HG03439 (cell line): Measurements from ENCODE around the gene GRPR.
"Not testable (repeated sequence)": the region's sequence is repeated elsewhere in the genome, so short reads cannot be mapped to it uniquely, and the experiment has no call there.

Source experiments
- ATAC-seq: cut with Tn5 transposase; IDR thresholded peaks from one replicate; pipeline ENCODE4 v1.9.1; 2021; ENCODE audit warnings: mild to moderate bottlenecking, moderate library complexity; ENCODE audit not compliant: unreplicated experiment

GRPR gene

GRCh38 chrX:16136080-16136479, 12.7 kb downstream of the GRPR start:
- no peak for ATAC-seq

GRCh38 chrX:16137416-16138107, 14.2 kb downstream of the GRPR start:
- no peak for ATAC-seq

GRCh38 chrX:16138108-16138427, 14.7 kb downstream of the GRPR start:
- ATAC-seq, result no peak

GRCh38 chrX:16140448-16140847, 17.1 kb downstream of the GRPR start:
- ATAC-seq, result no peak

GRCh38 chrX:16140983-16141382, 17.6 kb downstream of the GRPR start:
- no peak for ATAC-seq

- ATAC-seq, result no peak
These were observed 18.3 kb downstream of the GRPR start for GRCh38 chrX:16141422-16142245.

- no peak for ATAC-seq
These were observed 18.8 kb downstream of the GRPR start for GRCh38 chrX:16142246-16142558.

GRCh38 chrX:16143968-16144367, 20.6 kb downstream of the GRPR start:
- no peak for ATAC-seq

- ATAC-seq, result no peak
These were observed 21.1 kb downstream of the GRPR start for GRCh38 chrX:16144420-16144819.

GRCh38 chrX:16145093-16145492, 21.7 kb downstream of the GRPR start:
- not testable (repeated sequence) for ATAC-seq

- ATAC-seq, result no peak
These were observed 22.3 kb downstream of the GRPR start for GRCh38 chrX:16145656-16146055.

GRCh38 chrX:16148896-16149295, 25.5 kb downstream of the GRPR start:
- no peak for ATAC-seq

- no peak for ATAC-seq
These were observed 32.3 kb downstream of the GRPR start for GRCh38 chrX:16155581-16156096.

- no peak for ATAC-seq
These were observed 33.4 kb downstream of the GRPR start for GRCh38 chrX:16156692-16157331.

- no peak for ATAC-seq
These were observed 37.4 kb downstream of the GRPR start for GRCh38 chrX:16160729-16161128.

GRCh38 chrX:16161173-16161572, 37.8 kb downstream of the GRPR start:
- ATAC-seq, result not testable (repeated sequence)

GRCh38 chrX:16162391-16162790, 39.0 kb downstream of the GRPR start:
- no peak for ATAC-seq

GRCh38 chrX:16164748-16165147, 41.4 kb downstream of the GRPR start:
- ATAC-seq, result no peak

- no peak for ATAC-seq
These were observed 43.8 kb downstream of the GRPR start, which contains the start of gene MAGEB17 for GRCh38 chrX:16167181-16167580. MAGEB17 (plus strand) TSS chrX:16167481; CDS start chrX:16170383, 2,902 bp downstream.

- no peak for ATAC-seq
These were observed 47.7 kb downstream of the GRPR start for GRCh38 chrX:16171039-16171438.

- ATAC-seq, result no peak
These were observed 48.6 kb downstream of the GRPR start for GRCh38 chrX:16171944-16172343.

GRCh38 chrX:16172391-16172790, 49.0 kb downstream of the GRPR start:
- ATAC-seq, result no peak
